H1 (cell line): ENCODE data around the gene NKAIN4.

Source experiments
- KDM1A ChIP-seq: fragments of 200-600, 300-600 bp; sonication (generic); IDR thresholded peaks from 2 replicates; pipeline ENCODE4 v1.7.1; 2016; ENCODE audit warnings: mild to moderate bottlenecking, low read length, borderline replicate concordance
- POLR2AphosphoS5 ChIP-seq: IDR thresholded peaks from 2 replicates; pipeline ENCODE4 v1.6.1; 2011; ENCODE audit warnings: low read depth, low read length
- RXRA ChIP-seq: IDR thresholded peaks from 2 replicates; pipeline ENCODE4 v1.6.1; 2011; ENCODE audit warnings: low read depth, mild to moderate bottlenecking, low read length, moderate library complexity; ENCODE audit not compliant: insufficient read depth
- TF ChIP-seq, protein P1 (sequence below), 3 experiments: IDR thresholded peaks; 1 replicate in 2 of 3; 2 replicates in 1 of 3; pipeline versions ENCODE4 v1.5.1 to v1.6.1; 2011; ENCODE audit warnings: low read length in 3 of 3, mild to moderate bottlenecking in 3 of 3, inconsistent platforms in 2 of 3, low read depth in 1 of 3, moderate library complexity in 1 of 3; ENCODE audit not compliant: insufficient read depth in 1 of 3; ENCODE audit errors: control extremely low read depth in 1 of 3
- TF ChIP-seq, protein P2 (sequence below): IDR thresholded peaks from 2 replicates; pipeline ENCODE4 v1.6.1; 2012; ENCODE audit warnings: inconsistent platforms

DNA sequence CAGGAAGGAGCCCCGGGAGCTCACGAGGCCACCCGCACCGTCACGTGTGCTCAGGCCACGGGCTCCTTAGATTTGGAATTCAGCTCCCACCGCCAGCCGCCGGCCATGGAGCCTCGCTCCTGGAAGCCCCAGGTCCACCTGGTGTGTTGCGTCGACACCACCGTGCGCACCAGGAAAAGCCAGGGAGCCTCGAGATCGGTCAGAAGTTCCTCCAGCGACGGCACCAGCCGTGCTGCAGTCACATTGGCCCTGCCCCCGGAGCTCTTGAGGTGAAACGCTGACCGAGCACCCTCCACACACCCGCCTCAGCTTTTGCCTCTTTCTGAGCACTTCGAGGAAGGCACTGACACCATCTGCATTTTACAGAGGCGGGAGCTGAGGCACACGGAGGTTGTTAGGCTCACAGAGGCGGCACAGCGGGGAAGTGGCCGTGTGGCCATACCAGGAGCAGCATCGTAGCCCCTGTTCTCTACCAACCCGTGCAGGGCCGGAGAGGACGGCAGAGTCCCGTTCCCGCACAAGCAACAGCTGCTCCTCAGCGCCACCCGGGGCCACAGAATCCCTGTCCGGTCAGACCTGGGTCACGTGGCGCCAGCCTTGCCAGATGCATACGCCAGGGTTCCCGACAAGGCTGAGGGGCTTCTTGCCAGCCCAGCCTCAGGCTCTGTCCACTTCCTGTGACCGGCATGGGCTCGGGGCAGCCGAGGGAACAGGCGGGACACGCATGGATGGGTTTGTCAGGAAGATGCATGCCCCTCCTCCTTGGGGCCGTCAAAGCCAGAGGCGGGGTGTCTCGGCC lies 7.6 kb downstream of the NKAIN4 start:
- TF ChIP-seq, protein P1, sequence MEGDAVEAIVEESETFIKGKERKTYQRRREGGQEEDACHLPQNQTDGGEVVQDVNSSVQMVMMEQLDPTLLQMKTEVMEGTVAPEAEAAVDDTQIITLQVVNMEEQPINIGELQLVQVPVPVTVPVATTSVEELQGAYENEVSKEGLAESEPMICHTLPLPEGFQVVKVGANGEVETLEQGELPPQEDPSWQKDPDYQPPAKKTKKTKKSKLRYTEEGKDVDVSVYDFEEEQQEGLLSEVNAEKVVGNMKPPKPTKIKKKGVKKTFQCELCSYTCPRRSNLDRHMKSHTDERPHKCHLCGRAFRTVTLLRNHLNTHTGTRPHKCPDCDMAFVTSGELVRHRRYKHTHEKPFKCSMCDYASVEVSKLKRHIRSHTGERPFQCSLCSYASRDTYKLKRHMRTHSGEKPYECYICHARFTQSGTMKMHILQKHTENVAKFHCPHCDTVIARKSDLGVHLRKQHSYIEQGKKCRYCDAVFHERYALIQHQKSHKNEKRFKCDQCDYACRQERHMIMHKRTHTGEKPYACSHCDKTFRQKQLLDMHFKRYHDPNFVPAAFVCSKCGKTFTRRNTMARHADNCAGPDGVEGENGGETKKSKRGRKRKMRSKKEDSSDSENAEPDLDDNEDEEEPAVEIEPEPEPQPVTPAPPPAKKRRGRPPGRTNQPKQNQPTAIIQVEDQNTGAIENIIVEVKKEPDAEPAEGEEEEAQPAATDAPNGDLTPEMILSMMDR (IDR thresholded peaks at IDR 0.05; ENCODE audit: control extremely low read depth in 1 of 3, insufficient read depth in 1 of 3, low read depth in 1 of 3, low read length in 3 of 3) = 0 out of 4 replicates have a peak, but pooled peaks of 1 of the 3 experiments have one; percentile 5
- TF ChIP-seq KDM1A (no peak), RXRA (no peak), POLR2AphosphoS5 (no peak)
- TF ChIP-seq, protein P2, sequence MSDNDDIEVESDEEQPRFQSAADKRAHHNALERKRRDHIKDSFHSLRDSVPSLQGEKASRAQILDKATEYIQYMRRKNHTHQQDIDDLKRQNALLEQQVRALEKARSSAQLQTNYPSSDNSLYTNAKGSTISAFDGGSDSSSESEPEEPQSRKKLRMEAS = peak; percentile 60
